Right lobe of liver (tissue), 4 donors: ENCODE measurements around the gene RAB25.

ENCODE experiments used
- CTCF ChIP-seq, 4 donors: fragments of 200-600 bp in 3 of 4; fragments of 450-650 bp in 1 of 4; IDR thresholded peaks; one replicate each; pipeline versions ENCODE4 v1.5.1 to v1.8.0; 2016 to 2022; ENCODE audit warnings: antibody characterized with exemption in 4 of 4, mild to moderate bottlenecking in 2 of 4
- POLR2A ChIP-seq: fragments of 450-650 bp; IDR thresholded peaks from one replicate; pipeline ENCODE4 v1.6.1; 2017; ENCODE audit warnings: antibody characterized with exemption, mild to moderate bottlenecking
- donor health status: DM: no; HTN: no; CAD: no.
- donor health status: DM: no; HTN: no; CAD: no.
- donor health status: DM: no; HTN: yes; CAD: no.

DNA sequence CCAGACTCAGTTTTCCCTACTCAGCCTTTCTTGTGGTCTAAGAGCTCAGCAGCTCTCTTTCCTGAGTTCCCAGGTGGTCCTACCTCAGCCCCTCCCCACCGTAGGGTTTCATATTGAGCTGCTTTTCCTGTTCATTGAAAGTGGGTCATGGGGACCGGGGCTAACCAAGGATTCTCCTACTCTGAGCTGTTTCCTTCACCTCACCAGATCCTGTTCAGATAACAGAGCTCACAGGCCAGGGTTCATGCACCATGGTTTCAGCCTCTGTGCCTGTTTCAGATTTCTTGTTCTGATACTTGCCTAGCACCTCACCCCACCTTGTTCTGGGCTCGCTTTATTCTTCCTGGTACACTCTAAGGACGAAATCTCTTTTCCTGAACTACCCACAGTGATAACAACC, 15.9 kb upstream of the RAB25 start:
- no peak for TF ChIP-seq CTCF (IDR thresholded peaks at IDR 0.05)
- TF ChIP-seq POLR2A, result no peak
